HEK293 (cell line): ENCODE results near the gene PTRH1.

Source experiments
- CTCF ChIP-seq: fragments of 450-650 bp; formaldehyde crosslinking; IDR thresholded peaks from 2 replicates; pipeline ENCODE4 v1.5.1; 2016; ENCODE audit warnings: missing biosample characterization, missing genetic modification characterization
- MEIS1 ChIP-seq: sonication (generic); formaldehyde crosslinking; IDR thresholded peaks from 2 replicates; pipeline ENCODE4 v1.8.1; 2022; ENCODE audit warnings: missing genetic modification reagents, mild to moderate bottlenecking, borderline replicate concordance
- ZFP37 ChIP-seq: fragments of 450-650 bp; formaldehyde crosslinking; IDR thresholded peaks from 2 replicates; pipeline ENCODE4 v1.5.1; 2016; ENCODE audit warnings: missing biosample characterization, missing genetic modification characterization
- ZNF169 ChIP-seq: fragments of 450-650 bp; formaldehyde crosslinking; IDR thresholded peaks from 2 replicates; pipeline ENCODE4 v1.5.1; 2016; ENCODE audit warnings: missing biosample characterization, missing genetic modification characterization
- ZNF792 ChIP-seq: fragments of 450-650 bp; formaldehyde crosslinking; IDR thresholded peaks from 2 replicates; pipeline ENCODE4 v1.5.1; 2016; ENCODE audit warnings: missing biosample characterization, missing genetic modification characterization
- TF ChIP-seq, protein P1 (sequence below): fragments of 450-650 bp; formaldehyde crosslinking; IDR thresholded peaks from 2 replicates; pipeline ENCODE4 v1.5.1; 2017; ENCODE audit warnings: missing biosample characterization, mild to moderate bottlenecking, missing genetic modification characterization, moderate library complexity

- no peak for TF ChIP-seq MEIS1 (CRISPR knock-in tag)
- no peak for TF ChIP-seq ZNF792 (tag by site-specific recombination)
- TF ChIP-seq ZFP37 (tag by site-specific recombination): no peak
- TF ChIP-seq, protein P1, sequence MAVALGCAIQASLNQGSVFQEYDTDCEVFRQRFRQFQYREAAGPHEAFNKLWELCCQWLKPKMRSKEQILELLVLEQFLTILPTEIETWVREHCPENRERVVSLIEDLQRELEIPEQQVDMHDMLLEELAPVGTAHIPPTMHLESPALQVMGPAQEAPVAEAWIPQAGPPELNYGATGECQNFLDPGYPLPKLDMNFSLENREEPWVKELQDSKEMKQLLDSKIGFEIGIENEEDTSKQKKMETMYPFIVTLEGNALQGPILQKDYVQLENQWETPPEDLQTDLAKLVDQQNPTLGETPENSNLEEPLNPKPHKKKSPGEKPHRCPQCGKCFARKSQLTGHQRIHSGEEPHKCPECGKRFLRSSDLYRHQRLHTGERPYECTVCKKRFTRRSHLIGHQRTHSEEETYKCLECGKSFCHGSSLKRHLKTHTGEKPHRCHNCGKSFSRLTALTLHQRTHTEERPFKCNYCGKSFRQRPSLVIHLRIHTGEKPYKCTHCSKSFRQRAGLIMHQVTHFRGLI: no peak
- no peak for TF ChIP-seq CTCF
- TF ChIP-seq ZNF169 (tag by site-specific recombination): no peak
Observed at GRCh38 chr9:127697575-127697974, 17.9 kb downstream of the PTRH1 start.
